Upper lobe of right lung (tissue), 1 donor: ENCODE measurements around the gene TRMT2A. TPM values are rescaled to one million over a fixed set of nuclear protein-coding genes. Genes with fewer than 3 reads are reported as not detected.

Source experiments
- ATAC-seq: fragments of 200-7000 bp; cut with Tn5 transposase; one replicate; pipeline ENCODE4 v1.9.1; 2020; ENCODE audit warnings: mild to moderate bottlenecking, moderate library complexity
- DNase-seq: peaks from one replicate; pipeline ENCODE4 v3.0.0-alpha.2; 2020
- H3K27ac ChIP-seq: fragments of 200-600 bp; one replicate; pipeline ENCODE4 v1.8.0; 2022
- H3K27me3 ChIP-seq: fragments of 200-600 bp; one replicate; pipeline ENCODE4 v1.8.0; 2022; ENCODE audit warnings: mild to moderate bottlenecking
- H3K36me3 ChIP-seq: fragments of 200-600 bp; one replicate; pipeline ENCODE4 v1.8.0; 2022
- H3K4me1 ChIP-seq: fragments of 200-600 bp; one replicate; pipeline ENCODE4 v1.8.0; 2022
- H3K4me3 ChIP-seq: fragments of 200-600 bp; one replicate; pipeline ENCODE4 v1.8.0; 2022; ENCODE audit warnings: mild to moderate bottlenecking
- H3K9me3 ChIP-seq: fragments of 200-600 bp; one replicate; pipeline ENCODE4 v1.8.0; 2022
- intact Hi-C: fragments of 100-400 bp; cut with DNase I; formaldehyde crosslinking; loops from one replicate; pipeline ENCODE4 v1.11.0; 2022
- microRNA-seq: library from miRNA; unstranded; fragments of <30 nt; microRNA quantifications from one replicate; pipeline ENCODE4 v1.2.0, GENCODE V29; 2020; ENCODE audit warnings: borderline microRNAs expressed
- total RNA-seq: library from RNA; stranded (reverse); fragmentation: NEBNext Ultra II Directional; extraction: Animal tissue kit (Norgen Biotek cat#: 25700); gene quantifications from one replicate; pipeline ENCODE4 v1.2.1, GENCODE V29; 2021
- TF ChIP-seq, protein P1 (sequence below): fragments of 200-600 bp; IDR thresholded peaks from one replicate; pipeline ENCODE4 v1.8.0; 2022; ENCODE audit warnings: antibody characterized with exemption
- donor health status: DM: no; HTN: yes; CAD: no; lungs with severe emphysema.

The TRMT2A gene
- total RNA-seq, 1 donor from 2014 or later, result 53.8 TPM

- H3K36me3 ChIP-seq, result peaks cover 58% of the 10 kb centered on the region
- ATAC-seq, result no peak
Observed at GRCh38 chr22:20062043-20062765, 54.8 kb downstream of the TRMT2A start.

More at GRCh38 chr22:20062043-20062765, 54.8 kb downstream of the TRMT2A start:
- intact Hi-C loops, result no loop called here
- Histone ChIP-seq H3K4me1 (no peaks in the 10 kb centered on the region), H3K27ac (no peak overlapping the region), H3K27me3 (no peaks in the 10 kb centered on the region), H3K9me3 (no peaks in the 10 kb centered on the region), H3K4me3 (no peak overlapping the region)
- TF ChIP-seq, protein P1, sequence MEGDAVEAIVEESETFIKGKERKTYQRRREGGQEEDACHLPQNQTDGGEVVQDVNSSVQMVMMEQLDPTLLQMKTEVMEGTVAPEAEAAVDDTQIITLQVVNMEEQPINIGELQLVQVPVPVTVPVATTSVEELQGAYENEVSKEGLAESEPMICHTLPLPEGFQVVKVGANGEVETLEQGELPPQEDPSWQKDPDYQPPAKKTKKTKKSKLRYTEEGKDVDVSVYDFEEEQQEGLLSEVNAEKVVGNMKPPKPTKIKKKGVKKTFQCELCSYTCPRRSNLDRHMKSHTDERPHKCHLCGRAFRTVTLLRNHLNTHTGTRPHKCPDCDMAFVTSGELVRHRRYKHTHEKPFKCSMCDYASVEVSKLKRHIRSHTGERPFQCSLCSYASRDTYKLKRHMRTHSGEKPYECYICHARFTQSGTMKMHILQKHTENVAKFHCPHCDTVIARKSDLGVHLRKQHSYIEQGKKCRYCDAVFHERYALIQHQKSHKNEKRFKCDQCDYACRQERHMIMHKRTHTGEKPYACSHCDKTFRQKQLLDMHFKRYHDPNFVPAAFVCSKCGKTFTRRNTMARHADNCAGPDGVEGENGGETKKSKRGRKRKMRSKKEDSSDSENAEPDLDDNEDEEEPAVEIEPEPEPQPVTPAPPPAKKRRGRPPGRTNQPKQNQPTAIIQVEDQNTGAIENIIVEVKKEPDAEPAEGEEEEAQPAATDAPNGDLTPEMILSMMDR, result no peak
- no peak for DNase-seq

Small RNA genes lying within 50 kb of the gene (microRNA-seq; reads per million reads assigned to microRNA genes)
- gene MIR6816, result not detected

Other genes with a start within 250 kb of the TRMT2A start
- gene COMT, start 175.5 kb downstream of the TRMT2A start, total RNA-seq, result 175 TPM
- 40.7 TPM for gene TXNRD2, start 175.4 kb downstream of the TRMT2A start, total RNA-seq
- gene ARVCF, start 100.4 kb downstream of the TRMT2A start, total RNA-seq, result 25.4 TPM
- 37.8 TPM for gene TANGO2, start 96.1 kb downstream of the TRMT2A start, total RNA-seq
- 35.5 TPM for gene DGCR8, start 37.0 kb downstream of the TRMT2A start, total RNA-seq
- gene RANBP1, start 1.1 kb downstream of the TRMT2A start, total RNA-seq, result 53.0 TPM
- 88.0 TPM for gene ZDHHC8, start 14.6 kb upstream of the TRMT2A start, total RNA-seq
- gene CCDC188, start 33.8 kb upstream of the TRMT2A start, total RNA-seq, result 1.6 TPM
- 9.8 TPM for gene RTN4R, start 151.1 kb upstream of the TRMT2A start, total RNA-seq
- 35.8 TPM for gene DGCR6L, start 202.8 kb upstream of the TRMT2A start, total RNA-seq